Measurements from ENCODE around the gene NR1H2. TPM values are rescaled to one million over a fixed set of nuclear protein-coding genes. Genes with fewer than 3 reads are reported as not detected.

The NR1H2 gene
- total RNA-seq, 2 experiments from 2014 or later = 55.2 to 62.2 TPM

DNA sequence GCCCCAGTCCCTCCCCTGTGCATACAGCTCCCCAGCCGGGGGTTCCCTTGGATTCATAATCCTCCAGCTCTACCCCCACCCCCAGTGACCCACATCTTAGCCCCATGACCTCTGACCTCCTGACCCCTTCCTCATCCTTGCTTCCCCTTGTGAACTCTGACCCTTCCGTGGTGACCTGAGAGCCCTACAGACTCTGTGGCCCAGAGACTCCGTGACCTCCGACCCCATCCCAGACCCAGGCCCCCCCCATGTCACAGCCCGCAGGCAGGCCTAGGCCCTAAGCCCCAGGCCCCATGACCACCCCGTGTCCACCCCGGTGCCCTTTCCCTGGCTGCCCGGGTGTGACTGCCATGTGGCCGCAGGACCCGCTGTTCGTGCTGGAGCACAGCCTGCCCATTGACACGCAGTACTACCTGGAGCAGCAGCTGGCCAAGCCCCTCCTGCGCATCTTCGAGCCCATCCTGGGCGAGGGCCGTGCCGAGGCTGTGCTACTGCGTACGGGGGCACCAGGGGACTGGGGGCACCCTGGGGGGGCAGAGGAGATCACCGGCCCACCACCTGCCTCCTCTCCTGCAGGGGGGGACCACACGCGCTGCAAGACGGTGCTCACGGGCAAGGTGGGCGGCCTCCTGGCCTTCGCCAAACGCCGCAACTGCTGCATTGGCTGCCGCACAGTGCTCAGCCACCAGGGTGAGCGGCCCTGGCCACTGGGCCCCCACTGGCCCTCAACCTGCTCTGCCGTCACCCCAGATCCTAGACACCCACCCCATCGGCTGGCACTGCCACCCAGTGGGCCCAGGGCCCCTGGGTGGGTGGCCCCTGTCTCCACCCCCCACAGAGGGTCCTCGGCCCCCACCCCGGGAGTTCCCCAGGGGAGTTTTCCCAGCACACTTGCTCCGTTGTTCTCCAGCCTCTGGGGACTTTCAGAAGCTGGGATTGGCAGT lies 40.0 kb downstream of the NR1H2 start:
- peaks cover 12% of the 10 kb centered on the region for H3K4me1 Mint-ChIP-seq
- ChIA-PET CTCF (interaction anchor here (0.6 to 1.5 kb wide), 7 partner anchors 8 to 680 kb away, joined by 3 to 4 read pairs (median 3); no protein-coding TSS in a partner anchor), POLR2A (no interaction called here)
- no peak for DNase-seq
- peaks cover 10% of the 10 kb centered on the region for H3K27me3 Mint-ChIP-seq
- H3K36me3 Mint-ChIP-seq (ENCODE audit: low read depth) = peaks cover 18% of the 10 kb centered on the region
- no peaks in the 10 kb centered on the region for H3K9me3 Mint-ChIP-seq
- H3K27ac Mint-ChIP-seq = no peak overlapping the region
- no peak overlapping the region for H3K4me3 Mint-ChIP-seq

DNA sequence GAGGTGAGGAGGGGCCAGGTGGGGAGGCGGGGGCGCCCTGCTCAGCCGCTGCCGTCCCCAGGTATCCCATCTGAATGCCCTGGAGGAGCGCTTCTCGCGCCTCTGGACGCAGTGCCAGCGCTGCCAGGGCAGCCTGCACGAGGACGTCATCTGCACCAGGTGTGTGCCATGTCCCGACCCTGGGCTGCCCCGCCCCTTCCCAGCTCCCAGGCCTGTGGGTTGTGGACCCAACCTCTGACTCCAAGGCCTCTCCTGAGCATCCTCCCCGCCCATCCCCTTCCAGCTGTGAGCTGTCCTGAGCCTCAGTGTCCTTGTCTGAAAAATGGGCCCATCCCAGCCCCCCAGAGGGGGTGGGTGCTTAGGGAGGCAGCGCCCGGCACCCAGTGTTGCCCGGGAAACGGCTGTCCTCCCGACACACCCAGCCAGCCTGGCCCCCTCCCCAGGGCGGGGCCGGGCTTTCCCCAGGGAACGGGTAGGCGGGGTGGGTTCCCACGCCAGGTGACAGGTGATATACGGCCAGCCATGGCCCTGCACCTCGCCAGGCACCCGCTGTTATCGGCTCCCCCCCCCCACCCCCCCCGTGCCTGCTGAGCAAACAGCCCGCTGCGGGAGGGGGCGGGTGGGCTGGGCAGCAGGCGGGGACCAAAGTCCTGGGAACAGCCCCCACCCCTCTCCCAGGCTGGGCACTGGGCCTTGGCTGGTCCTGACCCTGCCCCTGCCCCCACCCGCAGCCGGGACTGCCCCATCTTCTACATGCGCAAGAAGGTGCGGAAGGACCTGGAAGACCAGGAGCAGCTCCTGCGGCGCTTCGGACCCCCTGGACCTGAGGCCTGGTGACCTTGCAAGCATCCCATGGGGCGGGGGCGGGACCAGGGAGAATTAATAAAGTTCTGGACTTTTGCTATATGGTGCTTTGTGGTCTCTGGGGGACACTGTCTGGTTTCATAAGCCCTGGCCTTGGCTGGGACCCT lies 41.1 kb downstream of the NR1H2 start:
- Mint-ChIP-seq H3K4me1 (peaks cover 12% of the 10 kb centered on the region), H3K4me3 (no peak overlapping the region), H3K36me3 (ENCODE audit: low read depth) (peaks cover 13% of the 10 kb centered on the region), H3K27ac (no peak overlapping the region), H3K27me3 (peaks cover 10% of the 10 kb centered on the region), H3K9me3 (no peaks in the 10 kb centered on the region)
- ChIA-PET POLR2A (no interaction called here), CTCF (no interaction called here)
- DNase-seq = no peak

DNA sequence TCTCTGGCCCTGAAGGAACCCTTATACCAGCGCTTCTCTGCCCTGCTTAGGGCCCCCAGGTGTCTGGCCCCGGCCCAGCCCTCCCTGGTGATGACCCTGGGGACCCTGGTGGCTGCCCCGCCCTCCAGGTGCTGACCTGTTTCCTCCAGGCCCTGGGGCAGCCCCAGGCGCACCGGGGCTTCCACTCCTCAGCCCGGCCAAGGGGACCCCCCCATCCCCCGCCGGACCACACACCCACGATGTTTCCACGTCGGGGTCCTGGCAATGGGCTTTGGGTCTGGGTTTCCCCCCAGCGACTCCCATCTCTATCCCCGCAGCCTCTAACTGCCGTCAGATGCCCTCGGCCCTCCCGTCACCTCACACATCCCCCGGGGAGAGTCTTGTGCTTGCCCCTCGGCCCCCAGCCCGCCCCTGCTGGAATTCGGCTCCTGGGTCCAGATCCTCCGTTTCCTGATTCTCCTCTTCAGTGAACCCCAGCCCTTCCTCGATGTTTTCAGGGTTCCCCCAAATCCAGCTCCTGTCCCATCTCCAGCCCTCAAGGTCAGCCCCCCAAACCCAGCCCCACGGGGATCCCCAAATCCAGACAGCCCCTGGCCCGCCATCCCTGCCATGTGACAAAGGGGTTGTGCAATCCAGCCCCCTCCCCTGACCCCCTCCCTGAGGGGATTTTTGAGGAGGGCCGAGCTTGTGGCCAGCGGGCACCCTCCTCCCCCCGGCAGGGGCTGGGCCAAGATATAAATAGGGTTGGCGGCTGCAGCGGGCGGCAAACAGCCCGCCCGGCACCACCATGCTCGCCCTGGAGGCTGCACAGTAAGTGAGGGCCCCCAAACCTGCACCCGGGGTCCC lies 42.1 kb downstream of the NR1H2 start, which contains the start of gene SPIB:
Gene SPIB (plus strand): TSS at position 763 of the 846 bp plus-strand sequence. CDS start 25 bp downstream, at position 788.
- peaks cover 10% of the 10 kb centered on the region for H3K27me3 Mint-ChIP-seq
- H3K27ac Mint-ChIP-seq = no peak within 1 kb of the TSS
- CTCF ChIA-PET = no interaction called here
- no peaks in the 10 kb centered on the region for H3K9me3 Mint-ChIP-seq
- H3K4me3 Mint-ChIP-seq = no peak within 1 kb of the TSS
- peaks cover 12% of the 10 kb centered on the region for H3K4me1 Mint-ChIP-seq
- no peak for DNase-seq
- peaks cover 6% of the 10 kb centered on the region for H3K36me3 Mint-ChIP-seq (ENCODE audit: low read depth)
- POLR2A ChIA-PET = no interaction called here

DNA sequence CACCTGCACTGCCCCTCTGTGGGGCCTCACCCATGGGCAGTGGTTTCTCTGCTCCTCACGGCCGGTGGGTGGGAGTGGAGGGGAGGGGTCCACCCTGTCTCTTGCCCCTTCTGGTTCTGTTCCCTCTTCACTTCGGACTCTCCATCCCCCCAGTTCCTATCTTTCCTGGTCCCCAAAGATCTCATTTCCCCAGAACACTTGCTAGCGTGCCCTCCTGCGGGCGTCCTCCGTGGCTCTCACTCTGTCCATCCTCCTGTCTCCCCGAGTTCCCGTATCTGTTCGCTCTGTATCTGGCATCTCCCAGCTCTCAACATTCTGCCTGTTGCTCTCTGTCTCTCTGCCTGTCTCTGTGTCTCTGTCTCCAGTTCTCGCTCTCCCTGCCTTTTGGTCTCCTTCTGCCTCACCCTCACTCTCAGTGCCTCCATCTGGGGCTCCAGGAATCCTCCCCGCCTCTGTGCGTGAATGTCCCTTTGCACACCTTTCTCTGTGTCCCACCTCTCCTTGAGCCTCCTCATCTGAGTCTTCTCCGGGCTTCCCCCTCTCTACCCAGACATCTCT lies 42.8 kb downstream of the NR1H2 start:
- H3K4me3 Mint-ChIP-seq = no peak overlapping the region
- H3K9me3 Mint-ChIP-seq = no peaks in the 10 kb centered on the region
- H3K4me1 Mint-ChIP-seq = peaks cover 12% of the 10 kb centered on the region
- POLR2A ChIA-PET = no interaction called here
- CTCF ChIA-PET = no interaction called here
- peaks cover 10% of the 10 kb centered on the region for H3K27me3 Mint-ChIP-seq
- peaks cover 6% of the 10 kb centered on the region for H3K36me3 Mint-ChIP-seq (ENCODE audit: low read depth)
- no peak for DNase-seq
- H3K27ac Mint-ChIP-seq = no peak overlapping the region

DNA sequence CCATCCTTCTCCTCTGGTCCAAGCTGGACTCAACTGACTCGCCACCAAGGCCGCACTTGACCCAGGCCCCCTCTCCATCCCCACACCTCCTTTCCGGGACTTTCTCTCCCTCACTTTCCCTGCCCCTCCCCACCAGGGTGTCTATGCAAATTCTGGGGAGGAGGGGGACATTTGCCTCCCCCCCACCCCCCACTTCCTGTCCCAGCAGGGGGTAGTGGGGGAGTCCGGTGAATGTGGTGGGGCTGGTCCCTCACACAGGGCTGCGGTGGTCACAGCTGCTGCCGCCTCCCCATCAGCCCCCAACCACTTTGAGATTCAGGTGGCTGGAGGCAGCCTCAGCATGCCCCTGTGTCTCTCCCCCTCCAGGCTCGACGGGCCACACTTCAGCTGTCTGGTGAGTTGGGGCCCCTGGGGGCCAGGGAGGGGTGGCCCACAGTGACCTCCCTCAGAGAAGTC lies 43.4 kb downstream of the NR1H2 start:
- ChIA-PET POLR2A (no interaction called here), CTCF (no interaction called here)
- H3K4me3 Mint-ChIP-seq = no peak overlapping the region
- H3K27ac Mint-ChIP-seq = no peak overlapping the region
- peaks cover 10% of the 10 kb centered on the region for H3K27me3 Mint-ChIP-seq
- H3K36me3 Mint-ChIP-seq (ENCODE audit: low read depth) = peaks cover 3% of the 10 kb centered on the region
- H3K9me3 Mint-ChIP-seq = no peaks in the 10 kb centered on the region
- no peak for DNase-seq
- H3K4me1 Mint-ChIP-seq = peaks cover 12% of the 10 kb centered on the region

DNA sequence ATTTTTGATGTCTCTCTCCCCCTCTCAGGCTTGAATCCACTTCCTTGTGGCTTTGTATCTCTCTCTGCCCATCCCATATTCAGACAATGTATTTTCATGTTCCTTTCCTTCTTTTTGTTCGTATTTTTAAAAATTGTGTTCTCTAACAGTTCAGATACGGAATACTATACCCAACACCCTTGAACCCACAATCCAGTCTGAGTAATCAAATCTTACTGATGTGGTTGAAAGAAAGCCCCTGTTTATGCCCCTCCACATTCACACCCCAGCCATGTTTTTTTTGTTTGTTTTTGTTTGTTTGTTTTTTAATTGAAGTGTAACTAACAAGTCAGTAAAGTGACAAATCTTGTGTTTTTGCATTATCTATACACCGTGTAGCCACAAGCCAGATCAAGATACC lies 43.9 kb downstream of the NR1H2 start:
- peaks cover 10% of the 10 kb centered on the region for H3K4me1 Mint-ChIP-seq
- H3K9me3 Mint-ChIP-seq = no peaks in the 10 kb centered on the region
- H3K27ac Mint-ChIP-seq = no peak overlapping the region
- no peak overlapping the region for H3K4me3 Mint-ChIP-seq
- DNase-seq = no peak
- CTCF ChIA-PET = no interaction called here
- POLR2A ChIA-PET = no interaction called here
- H3K27me3 Mint-ChIP-seq = peaks cover 10% of the 10 kb centered on the region
- no peaks in the 10 kb centered on the region for H3K36me3 Mint-ChIP-seq (ENCODE audit: low read depth)

DNA sequence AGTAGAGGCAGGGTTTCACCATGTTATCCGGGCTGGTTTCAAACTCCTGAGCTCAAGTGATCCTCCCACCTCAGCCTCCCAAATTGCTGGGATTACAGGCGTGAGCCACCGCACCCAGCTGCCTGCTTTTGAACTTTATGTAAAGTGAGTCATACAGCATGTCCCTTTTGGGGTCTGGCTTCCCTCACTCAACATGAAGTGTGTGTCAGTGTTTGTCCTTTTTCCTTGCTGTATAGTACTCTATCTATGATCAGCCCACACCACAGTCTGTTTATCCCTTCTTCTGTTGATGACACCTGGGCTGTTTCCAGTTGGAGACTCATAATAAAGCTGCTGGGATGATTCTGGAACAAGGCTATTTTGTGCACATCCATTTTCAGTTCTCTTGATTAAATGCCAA lies 44.6 kb downstream of the NR1H2 start:
- Mint-ChIP-seq H3K4me1 (peaks cover 10% of the 10 kb centered on the region), H3K4me3 (no peak overlapping the region), H3K36me3 (ENCODE audit: low read depth) (no peaks in the 10 kb centered on the region), H3K27me3 (peaks cover 10% of the 10 kb centered on the region), H3K27ac (no peak overlapping the region), H3K9me3 (no peaks in the 10 kb centered on the region)
- ChIA-PET POLR2A (no interaction called here), CTCF (no interaction called here)
- DNase-seq = no peak

DNA sequence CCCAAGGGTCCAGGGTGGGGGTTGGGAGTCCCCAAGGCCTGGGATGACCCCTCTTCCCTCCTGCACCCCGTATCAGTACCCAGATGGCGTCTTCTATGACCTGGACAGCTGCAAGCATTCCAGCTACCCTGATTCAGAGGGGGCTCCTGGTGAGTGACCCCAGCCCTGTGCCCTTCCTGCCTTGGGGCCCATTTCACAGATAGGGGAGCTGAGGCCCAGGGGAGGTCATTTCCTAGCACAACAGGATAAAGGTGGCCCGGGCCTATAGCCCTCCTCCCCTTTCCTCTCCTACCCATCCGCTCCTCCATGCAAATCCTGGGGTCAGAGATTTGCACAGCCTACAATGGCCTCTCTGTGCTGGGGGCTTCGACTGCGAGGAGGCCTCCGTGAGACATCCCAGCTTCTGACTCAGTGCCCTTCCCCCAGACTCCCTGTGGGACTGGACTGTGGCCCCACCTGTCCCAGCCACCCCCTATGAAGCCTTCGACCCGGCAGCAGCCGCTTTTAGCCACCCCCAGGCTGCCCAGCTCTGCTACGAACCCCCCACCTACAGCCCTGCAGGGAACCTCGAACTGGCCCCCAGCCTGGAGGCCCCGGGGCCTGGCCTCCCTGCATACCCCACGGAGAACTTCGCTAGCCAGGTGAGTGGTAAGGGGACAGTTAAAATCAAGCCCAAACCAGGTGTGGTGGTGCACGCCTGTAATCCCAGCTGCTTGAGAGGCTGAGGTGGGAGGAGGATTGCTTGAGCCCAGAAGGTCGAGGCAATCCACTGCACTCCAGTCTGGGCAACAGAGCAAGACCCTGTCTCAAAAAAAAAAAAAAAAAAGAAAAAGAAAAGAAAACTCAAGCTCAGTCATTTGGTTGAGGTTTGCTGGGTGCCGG lies 46.4 kb downstream of the NR1H2 start:
- no peaks in the 10 kb centered on the region for H3K36me3 Mint-ChIP-seq (ENCODE audit: low read depth)
- peaks cover 10% of the 10 kb centered on the region for H3K27me3 Mint-ChIP-seq
- POLR2A ChIA-PET = no interaction called here
- DNase-seq = no peak
- CTCF ChIA-PET = interaction anchor here (1.1 kb wide), 1 partner anchor 19 kb away, joined by 3 read pairs; no protein-coding TSS in a partner anchor
- H3K4me1 Mint-ChIP-seq = peaks cover 10% of the 10 kb centered on the region
- H3K9me3 Mint-ChIP-seq = no peaks in the 10 kb centered on the region
- H3K4me3 Mint-ChIP-seq = no peak overlapping the region
- H3K27ac Mint-ChIP-seq = no peak overlapping the region

DNA sequence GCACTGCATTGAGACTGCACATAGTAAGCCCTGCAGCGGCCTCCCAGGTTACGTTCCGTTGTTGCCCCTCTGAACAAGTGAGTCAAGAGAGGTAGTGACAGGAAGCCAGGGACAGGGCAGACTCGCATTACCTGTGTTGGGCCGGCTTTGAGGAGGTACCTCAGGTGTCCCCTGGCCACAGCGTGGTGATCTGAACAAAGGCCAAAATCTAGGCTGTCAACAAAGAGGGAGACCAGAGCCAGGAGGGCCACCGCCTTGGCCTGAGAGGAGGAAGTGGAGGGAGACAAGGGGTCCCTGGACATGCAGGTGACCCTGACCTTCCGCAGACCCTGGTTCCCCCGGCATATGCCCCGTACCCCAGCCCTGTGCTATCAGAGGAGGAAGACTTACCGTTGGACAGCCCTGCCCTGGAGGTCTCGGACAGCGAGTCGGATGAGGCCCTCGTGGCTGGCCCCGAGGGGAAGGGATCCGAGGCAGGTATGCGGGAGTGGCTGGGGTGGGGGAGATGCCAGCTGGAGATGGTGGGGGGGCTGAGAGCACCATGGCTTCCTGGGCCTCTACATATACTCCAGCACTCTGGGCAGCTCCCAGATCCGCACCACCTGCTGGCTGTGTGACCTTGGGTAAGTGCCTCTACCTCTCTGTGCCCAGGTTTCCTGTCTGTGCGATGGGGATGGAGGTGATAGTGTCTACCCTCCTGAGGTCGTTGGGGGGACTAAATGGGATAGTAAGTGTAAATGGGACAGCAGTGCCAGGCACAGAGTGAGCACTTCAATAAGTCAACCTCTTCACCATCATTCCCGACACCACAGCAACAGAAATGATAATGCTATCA lies 47.2 kb downstream of the NR1H2 start:
- Mint-ChIP-seq H3K27me3 (peaks cover 10% of the 10 kb centered on the region), H3K36me3 (ENCODE audit: low read depth) (no peaks in the 10 kb centered on the region), H3K4me3 (no peak overlapping the region), H3K4me1 (peaks cover 10% of the 10 kb centered on the region), H3K27ac (no peak overlapping the region), H3K9me3 (no peaks in the 10 kb centered on the region)
- no peak for DNase-seq
- POLR2A ChIA-PET = no interaction called here
- CTCF ChIA-PET = interaction anchor here (1.1 to 1.6 kb wide), 2 partner anchors 11 to 18 kb away, joined by 3 read pairs; no protein-coding TSS in a partner anchor

DNA sequence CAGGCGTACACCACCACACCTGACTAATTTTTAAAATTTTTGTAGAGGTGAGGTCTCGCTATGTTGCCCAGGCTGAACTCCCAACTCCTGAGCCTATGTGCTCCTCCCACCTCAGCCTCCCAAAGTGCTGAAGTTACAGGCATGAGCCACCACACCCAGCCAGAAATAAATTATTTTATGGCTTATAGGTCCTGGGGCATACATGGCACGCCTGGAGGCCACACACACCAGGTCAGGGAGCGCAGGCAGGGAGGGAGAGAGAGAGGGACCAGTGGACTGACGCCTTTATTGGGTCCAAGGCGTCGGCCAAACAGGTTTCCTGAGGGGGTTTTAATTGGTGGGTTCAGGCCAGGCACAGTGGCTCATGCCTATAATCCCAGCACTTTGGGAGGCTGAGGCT lies 49.3 kb downstream of the NR1H2 start:
- CTCF ChIA-PET = interaction anchor here (1.1 to 1.4 kb wide), 2 partner anchors 10 to 57 kb away, joined by 3 read pairs; no protein-coding TSS in a partner anchor

More for the DNA sequence above, 49.3 kb downstream of the NR1H2 start:
- POLR2A ChIA-PET = no interaction called here
- peaks cover under 1% of the 10 kb centered on the region for H3K4me1 Mint-ChIP-seq
- no peak overlapping the region for H3K4me3 Mint-ChIP-seq
- H3K36me3 Mint-ChIP-seq (ENCODE audit: low read depth) = no peaks in the 10 kb centered on the region
- peaks cover 5% of the 10 kb centered on the region for H3K27me3 Mint-ChIP-seq
- H3K9me3 Mint-ChIP-seq = no peaks in the 10 kb centered on the region
- DNase-seq = no peak
- no peak overlapping the region for H3K27ac Mint-ChIP-seq
